ENCODE measurements around the gene FBXO2. TPM values are rescaled to one million over a fixed set of nuclear protein-coding genes. Genes with fewer than 3 reads are reported as not detected.

Gene FBXO2
- total and polyA plus RNA-seq, 9 of the 15 experiments (the other 6 are each of a cell fraction or from before 2014, with no cell fraction given) = 0.04 to 1.9 (median 0.27) TPM

- H3K9me1 ChIP-seq (ENCODE audit: control insufficient read depth, insufficient read depth, low read length) = peaks cover 8% of the 10 kb centered on the region
- 89% methylated on average over 14 of the region's 14 CpGs for WGBS (ENCODE audit: insufficient coverage, low coverage, missing lambda C conversion rate)
- DNase-seq (ENCODE audit: extremely low read depth in 1 of 4, low spot score in 3 of 4) (no peak), FAIRE-seq (no peak), ATAC-seq (no peak)
- no peak overlapping the region for H2AFZ ChIP-seq (ENCODE audit: low read depth, low read length)
- H3K27me3 ChIP-seq (ENCODE audit: control insufficient read depth in 2 of 2, insufficient read depth in 2 of 2, low read length in 2 of 2) = no peaks in the 10 kb centered on the region
- H3K4me3 ChIP-seq = no peak overlapping the region
- no peak overlapping the region for H3K4me2 ChIP-seq (ENCODE audit: insufficient read depth, low read length)
- peaks cover 20 to 55% of the 10 kb centered on the region in 2 experiments for H3K4me1 ChIP-seq (replicated peaks in 1 of 2; ENCODE audit: control insufficient read depth in 2 of 2, insufficient read depth in 2 of 2, low read length in 2 of 2)
- H4K20me1 ChIP-seq (replicated peaks; ENCODE audit: control insufficient read depth, insufficient read depth, low read length) = peaks cover 8% of the 10 kb centered on the region
- CTCF ChIA-PET (ENCODE audit: low intra/inter-chr PET ratio) = no interaction called here
- in situ Hi-C loops (cut with MboI) = no loop called here
- BruUV-seq (replicated peaks) = no TSS peak
- no peak overlapping the region for H3K27ac ChIP-seq (ENCODE audit: extremely low read depth, low read depth, low read length)
- no peaks in the 10 kb centered on the region for H3K9me3 ChIP-seq (replicated peaks; ENCODE audit: control insufficient read depth, insufficient read depth, low read depth, low read length)
- H3K36me3 ChIP-seq (ENCODE audit: control insufficient read depth, insufficient read depth, low read length) = peaks cover 86% of the 10 kb centered on the region
- POLR2A ChIA-PET = interaction anchor here (0.8 to 3.8 kb wide), 6 partner anchors 8 to 234 kb away, joined by 3 to 40 read pairs (median 13); partner anchors contain the start of genes FBXO6 and MAD2L2
- peak overlapping the region in 1 of 2 experiments; percentile 38; a peak in 1 of 4 replicates for H3K9ac ChIP-seq (ENCODE audit: insufficient read depth in 1 of 2, low read depth in 2 of 2, low read length in 2 of 2)
- intact Hi-C loops (cut with micrococcal nuclease) = loop anchor here (5.0 kb wide), 1 partner anchor 33 kb away; no protein-coding TSS in a partner anchor
- H3K79me2 ChIP-seq (ENCODE audit: control insufficient read depth, insufficient read depth, low read length) = peaks cover 9% of the 10 kb centered on the region; the same call in 2 of the 3 replicates
- TF ChIP-seq ZNF583 (CRISPR knock-in tag; IDR thresholded peaks at IDR 0.05) = no peak
- no peak for TF ChIP-seq HNRNPK (IDR thresholded peaks at IDR 0.05; ENCODE audit: low read depth, low read length, poor library complexity, severe bottlenecking)
- TF ChIP-seq NCOA6 (IDR thresholded peaks at IDR 0.05) = no peak
- TF ChIP-seq ZFP36 (IDR thresholded peaks at IDR 0.05; ENCODE audit: low read depth, low read length, partially characterized antibody) = peak; percentile 25
- no peak for TF ChIP-seq ZNF511 (CRISPR knock-in tag; IDR thresholded peaks at IDR 0.05)
- no peak for TF ChIP-seq SETDB1 (IDR thresholded peaks at IDR 0.05; ENCODE audit: low read length)
- TF ChIP-seq MCM2 (IDR thresholded peaks at IDR 0.05; ENCODE audit: low read depth) = no peak
- TF ChIP-seq ZNF146 (CRISPR knock-in tag; IDR thresholded peaks at IDR 0.05; ENCODE audit: unreplicated experiment) = no peak
- TF ChIP-seq ADNP (tag; IDR thresholded peaks at IDR 0.05) = no peak
- TF ChIP-seq NR2C1 (IDR thresholded peaks at IDR 0.05) = no peak
- TF ChIP-seq NR2C1 (tag; IDR thresholded peaks at IDR 0.05) = no peak
- TF ChIP-seq RBFOX2 (IDR thresholded peaks at IDR 0.05; ENCODE audit: low read depth, low read length) = peak; percentile 42; the same call in 1 of the 2 replicates
- TF ChIP-seq, protein P1, sequence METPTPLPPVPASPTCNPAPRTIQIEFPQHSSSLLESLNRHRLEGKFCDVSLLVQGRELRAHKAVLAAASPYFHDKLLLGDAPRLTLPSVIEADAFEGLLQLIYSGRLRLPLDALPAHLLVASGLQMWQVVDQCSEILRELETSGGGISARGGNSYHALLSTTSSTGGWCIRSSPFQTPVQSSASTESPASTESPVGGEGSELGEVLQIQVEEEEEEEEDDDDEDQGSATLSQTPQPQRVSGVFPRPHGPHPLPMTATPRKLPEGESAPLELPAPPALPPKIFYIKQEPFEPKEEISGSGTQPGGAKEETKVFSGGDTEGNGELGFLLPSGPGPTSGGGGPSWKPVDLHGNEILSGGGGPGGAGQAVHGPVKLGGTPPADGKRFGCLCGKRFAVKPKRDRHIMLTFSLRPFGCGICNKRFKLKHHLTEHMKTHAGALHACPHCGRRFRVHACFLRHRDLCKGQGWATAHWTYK (CRISPR knock-in tag; IDR thresholded peaks at IDR 0.05) = no peak
- no peak for TF ChIP-seq ATF7 (IDR thresholded peaks at IDR 0.05)
- TF ChIP-seq CSDE1 (IDR thresholded peaks at IDR 0.05) = no peak
- no peak for TF ChIP-seq PRMT5 (CRISPR knock-in tag; IDR thresholded peaks at IDR 0.05)
- TF ChIP-seq, protein P2, sequence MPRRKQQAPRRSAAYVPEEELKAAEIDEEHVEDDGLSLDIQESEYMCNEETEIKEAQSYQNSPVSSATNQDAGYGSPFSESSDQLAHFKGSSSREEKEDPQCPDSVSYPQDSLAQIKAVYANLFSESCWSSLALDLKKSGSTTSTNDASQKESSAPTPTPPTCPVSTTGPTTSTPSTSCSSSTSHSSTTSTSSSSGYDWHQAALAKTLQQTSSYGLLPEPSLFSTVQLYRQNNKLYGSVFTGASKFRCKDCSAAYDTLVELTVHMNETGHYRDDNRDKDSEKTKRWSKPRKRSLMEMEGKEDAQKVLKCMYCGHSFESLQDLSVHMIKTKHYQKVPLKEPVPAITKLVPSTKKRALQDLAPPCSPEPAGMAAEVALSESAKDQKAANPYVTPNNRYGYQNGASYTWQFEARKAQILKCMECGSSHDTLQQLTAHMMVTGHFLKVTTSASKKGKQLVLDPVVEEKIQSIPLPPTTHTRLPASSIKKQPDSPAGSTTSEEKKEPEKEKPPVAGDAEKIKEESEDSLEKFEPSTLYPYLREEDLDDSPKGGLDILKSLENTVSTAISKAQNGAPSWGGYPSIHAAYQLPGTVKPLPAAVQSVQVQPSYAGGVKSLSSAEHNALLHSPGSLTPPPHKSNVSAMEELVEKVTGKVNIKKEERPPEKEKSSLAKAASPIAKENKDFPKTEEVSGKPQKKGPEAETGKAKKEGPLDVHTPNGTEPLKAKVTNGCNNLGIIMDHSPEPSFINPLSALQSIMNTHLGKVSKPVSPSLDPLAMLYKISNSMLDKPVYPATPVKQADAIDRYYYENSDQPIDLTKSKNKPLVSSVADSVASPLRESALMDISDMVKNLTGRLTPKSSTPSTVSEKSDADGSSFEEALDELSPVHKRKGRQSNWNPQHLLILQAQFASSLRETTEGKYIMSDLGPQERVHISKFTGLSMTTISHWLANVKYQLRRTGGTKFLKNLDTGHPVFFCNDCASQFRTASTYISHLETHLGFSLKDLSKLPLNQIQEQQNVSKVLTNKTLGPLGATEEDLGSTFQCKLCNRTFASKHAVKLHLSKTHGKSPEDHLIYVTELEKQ (CRISPR knock-in tag; IDR thresholded peaks at IDR 0.05) = no peak
- no peak for TF ChIP-seq CBX5 (IDR thresholded peaks at IDR 0.05; ENCODE audit: borderline replicate concordance, low read depth)
- no peak for TF ChIP-seq ZNF766 (CRISPR knock-in tag; conservative IDR thresholded peaks at IDR 0.05)
- TF ChIP-seq TSC22D4 (tag; IDR thresholded peaks at IDR 0.05) = no peak
- TF ChIP-seq POLR2G (IDR thresholded peaks at IDR 0.05; ENCODE audit: low read depth, low read length) = peak; percentile 62
These were observed 20.3 kb upstream of the FBXO2 start for GRCh38 chr1:11674488-11674887.

All from K562 (cell line).